Measurements from ENCODE around the gene HES5.

HES5 gene

DNA sequence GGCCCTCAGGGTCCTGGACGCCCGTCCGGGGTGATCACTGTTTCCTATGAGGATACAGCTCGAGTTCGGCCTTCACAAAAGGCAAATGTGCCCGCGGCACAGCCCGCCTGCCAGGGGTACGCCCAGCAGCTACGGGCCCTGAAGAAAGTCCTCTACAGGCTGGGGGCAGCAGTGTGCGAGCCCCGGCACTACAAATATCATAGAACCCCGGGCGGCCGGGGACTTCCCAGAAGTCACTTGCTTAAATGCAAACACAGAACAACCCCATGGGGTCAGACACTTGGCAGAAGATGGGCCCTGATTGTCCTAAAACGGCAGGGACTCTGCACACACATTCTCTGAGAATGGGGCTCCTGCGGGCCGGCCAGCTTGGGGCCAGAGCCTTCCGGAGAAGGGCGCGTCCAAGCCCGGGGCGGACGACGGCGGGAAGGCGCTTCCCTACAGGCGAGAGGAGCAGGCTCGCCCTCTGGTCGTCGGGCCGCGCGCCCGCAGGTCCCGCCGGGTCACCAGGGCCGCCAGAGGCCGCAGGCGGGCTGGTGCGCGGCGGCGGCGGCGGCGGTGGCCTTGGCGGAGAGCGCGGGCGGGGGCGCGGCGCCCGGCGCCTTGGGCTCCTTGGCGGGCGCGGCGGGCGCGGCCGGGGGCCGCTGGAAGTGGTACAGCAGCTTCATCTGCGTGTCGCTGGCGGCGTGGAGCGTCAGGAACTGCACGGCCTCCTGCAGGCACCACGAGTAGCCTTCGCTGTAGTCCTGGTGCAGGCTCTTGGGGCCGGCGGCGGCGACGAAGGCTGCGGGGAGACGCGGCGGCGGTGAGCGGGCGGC, 888 bp downstream of the HES5 start:
- DNase-seq: no peak

DNA sequence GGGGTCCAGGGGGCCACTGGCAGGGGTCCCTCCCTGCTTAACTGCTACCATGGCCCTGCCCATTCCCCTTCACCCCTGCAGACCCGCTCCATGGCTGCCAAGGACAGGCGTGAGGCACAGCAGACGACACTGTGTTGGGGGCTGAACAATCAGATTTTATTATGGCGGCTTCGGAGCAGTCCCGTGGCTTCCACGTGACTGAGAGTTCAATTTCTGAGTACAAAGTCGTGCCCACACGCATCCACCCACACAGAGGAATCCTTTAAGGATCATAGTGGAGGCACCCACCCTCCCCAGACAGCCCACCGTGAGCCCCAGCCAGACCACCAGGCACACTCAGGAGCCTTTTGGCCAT, 1.5 kb downstream of the HES5 start:
- no peak for DNase-seq

DNA sequence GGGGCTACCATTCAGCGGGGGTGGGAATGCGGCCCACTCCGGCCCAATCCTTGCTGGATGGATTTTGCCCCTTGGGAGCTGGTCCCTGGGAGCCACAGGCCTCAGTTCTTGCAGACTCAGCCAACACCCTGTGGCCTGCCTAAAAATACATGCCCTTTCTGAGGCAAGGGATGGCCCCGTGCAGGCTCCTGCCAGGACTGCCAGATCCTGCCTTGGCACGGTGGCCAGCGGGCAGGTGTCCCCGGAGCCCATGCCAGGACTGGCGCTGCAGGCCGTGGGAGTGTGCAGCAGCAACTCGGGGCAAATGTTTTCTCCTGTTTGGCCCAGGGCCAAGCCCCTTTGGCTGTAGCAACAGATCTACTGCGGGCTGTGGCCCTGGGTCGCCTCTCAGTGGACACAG, 2.0 kb downstream of the HES5 start:
- DNase-seq: peak; percentile 62

DNA sequence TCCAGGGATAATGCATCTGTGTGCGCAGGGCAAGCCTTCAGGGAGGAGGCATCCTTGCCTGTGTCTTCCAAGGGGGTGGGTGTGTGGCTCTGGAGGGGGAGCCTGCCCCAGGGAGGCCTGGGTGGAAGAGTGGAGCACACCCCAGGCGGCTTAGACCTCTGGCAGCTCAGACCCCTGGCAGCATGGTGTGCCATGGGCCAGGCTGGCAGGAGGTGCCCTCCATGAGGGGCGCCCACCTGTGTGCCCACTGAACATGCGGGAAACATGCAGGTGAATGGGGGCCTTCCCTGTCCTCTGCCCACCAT, 2.6 kb downstream of the HES5 start:
- no peak for DNase-seq

DNA sequence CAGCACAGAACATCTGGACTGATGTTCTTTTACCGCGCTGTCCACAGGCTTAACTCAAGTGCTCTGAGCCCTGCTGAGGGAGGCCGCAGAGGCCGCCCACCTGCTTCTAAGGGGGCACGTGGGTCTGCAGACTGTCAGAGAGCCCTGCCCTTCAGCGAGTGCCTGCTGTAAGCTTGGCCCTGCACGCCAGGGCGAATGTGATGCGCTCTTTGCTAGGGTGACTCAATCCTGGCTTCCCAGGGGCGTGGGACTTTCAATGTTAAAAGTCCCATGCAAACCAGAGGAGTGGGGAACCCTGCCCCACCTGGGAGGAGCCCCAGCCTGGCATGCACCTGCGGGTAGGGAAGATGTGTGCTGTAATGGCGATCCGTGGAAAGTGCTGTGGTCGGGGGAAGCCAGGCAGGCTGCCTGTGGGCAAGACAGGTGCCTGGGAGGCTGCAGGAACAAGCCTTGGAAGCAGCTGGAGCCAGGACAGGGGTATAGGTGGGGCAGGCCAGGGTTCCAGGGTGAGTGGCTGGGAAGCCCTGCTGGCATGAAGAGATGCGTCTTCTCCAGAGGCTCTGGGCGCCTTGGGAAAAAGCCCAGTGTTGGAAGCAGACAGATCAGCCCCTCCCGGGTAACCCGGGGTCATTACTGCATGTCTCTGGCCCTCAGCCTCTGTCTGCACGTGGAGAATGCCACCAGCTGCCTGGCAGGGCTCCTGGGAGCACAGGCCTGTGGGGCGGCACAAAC, 3.1 kb downstream of the HES5 start:
- peak; percentile 67 for DNase-seq

DNA sequence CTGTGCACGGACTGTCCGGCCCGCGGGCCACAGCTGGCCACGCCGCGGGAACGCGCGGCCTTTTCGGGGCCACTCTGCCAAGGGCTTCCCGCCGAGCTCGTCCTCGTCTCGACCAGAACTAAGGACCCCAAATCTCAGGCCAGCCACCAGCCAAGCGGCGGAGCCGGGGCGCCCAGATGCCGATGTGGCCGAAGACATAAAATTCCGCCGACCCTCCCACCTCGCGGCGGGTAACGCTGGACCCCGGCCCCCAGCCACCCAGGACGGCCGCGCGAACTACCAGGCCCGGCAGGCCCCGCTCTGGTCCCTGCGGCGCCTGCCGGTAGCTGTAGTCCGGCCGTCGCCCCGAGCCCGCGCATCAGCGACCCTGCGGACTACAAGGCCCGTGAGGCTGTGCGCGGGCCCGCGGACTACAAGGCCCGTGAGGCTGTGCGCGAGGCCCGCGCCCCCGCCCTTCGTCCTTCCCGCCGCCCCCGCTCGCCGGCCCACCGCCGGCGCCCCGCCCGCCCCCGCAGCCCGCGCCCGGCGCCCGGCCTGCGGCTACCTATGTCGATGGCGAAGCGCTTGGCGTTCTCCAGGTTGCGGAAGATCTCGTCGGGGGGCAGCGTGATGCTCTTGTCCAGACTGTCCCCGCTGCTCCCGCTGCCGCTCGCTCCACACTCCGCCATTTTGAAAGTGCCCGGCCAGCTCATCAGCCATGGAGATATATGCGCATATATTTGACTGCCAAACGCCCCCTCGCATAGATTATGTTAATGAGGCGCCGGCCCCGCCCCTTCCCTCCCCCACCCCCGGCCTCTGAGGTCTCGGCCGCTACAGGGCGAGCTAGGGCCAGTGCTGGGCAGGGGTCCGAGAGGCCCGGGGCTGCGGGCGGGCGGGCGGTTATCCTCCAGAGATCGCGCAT, 3.9 kb downstream of the HES5 start, which contains the start of gene PANK4:
TSS of gene PANK4 (minus strand) at position 677 of the 904 bp plus-strand sequence. CDS start at position 668, 9 bp downstream.
- peak; percentile 95 for DNase-seq

DNA sequence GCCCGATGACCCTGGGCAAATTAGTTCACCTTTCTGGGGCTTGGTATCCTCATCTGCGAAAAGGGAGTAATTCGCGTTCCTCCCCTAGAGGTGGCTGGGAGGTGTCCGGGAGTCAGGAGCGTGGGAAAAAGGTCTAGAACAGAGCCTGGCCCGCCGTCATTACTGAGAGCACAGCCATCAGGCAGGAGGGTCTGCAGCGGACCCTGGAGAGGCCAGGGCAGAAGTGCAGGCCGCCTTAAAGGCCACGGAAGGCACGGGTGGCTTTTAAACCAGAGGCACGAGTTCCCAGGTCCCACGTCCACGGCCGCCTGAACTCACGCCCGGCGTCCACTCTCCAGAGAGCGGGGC, 4.5 kb downstream of the HES5 start:
- no peak for DNase-seq

DNA sequence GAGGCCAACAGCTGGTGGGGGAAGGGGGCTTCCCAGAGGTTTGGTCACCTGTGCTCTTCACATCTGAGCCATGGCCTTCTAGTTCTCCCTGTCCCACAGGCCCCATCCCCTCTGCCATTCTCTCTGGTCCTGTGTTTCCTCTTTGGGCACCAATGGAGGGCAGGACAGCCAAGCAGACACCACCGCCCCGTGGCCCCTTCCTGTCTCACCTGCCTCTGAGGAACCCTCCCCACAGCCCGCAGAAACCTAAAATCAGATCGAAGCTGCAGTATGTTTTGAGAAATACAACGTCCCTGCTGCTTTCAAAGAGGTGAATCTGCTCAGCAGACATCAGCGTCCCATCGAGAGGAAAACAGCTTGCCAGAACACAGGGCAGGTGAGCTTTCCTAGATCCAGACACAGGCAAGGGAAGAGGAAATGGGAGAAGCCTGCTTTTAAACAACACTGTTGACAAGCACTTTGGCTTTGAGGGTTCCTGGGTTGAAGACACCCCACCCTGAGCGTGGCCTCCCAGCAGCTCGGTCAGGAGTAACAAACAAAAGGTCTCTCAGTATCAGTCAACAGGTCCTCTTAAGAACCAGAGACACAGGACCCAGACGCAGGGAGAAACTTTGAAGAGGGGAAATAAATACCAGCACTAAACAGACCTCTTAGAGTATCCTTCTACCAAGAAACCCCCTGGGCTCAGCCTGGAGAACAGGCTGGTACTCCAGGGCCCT, 6.0 kb downstream of the HES5 start:
- no peak for DNase-seq

DNA sequence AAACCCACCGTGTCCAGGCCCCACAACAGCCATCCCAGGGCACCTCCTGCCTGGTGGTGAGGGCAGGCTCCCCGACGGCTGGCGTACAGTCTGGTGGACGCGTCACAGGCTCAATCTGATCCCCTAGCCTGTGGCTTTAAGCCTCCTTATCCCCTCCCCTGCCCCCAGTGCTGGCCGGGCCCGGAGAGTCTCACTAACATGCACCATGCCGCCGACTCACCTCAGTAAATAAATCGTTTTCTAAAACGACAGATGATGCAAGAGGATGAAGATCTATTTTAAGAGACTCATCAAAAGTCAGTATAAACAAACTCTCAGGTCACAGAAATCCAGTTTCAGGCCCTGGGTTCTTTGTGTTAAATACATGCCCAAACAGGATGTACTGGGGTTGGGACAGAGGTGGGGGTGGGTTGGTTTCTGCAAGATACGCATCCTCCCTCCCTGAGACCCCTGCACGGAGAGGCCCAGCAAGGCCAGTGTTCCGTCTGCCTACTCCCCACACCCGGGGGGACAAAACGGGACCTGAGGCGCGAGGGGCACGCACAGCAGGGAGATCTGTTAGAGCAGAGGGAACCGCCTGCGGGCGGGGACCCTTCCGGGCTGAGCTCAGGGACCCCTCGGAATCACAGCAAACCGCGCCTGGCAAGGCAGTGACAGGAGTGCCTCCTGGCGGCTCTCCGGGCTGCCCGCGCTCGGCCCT, 6.7 kb downstream of the HES5 start:
- no peak for DNase-seq

DNA sequence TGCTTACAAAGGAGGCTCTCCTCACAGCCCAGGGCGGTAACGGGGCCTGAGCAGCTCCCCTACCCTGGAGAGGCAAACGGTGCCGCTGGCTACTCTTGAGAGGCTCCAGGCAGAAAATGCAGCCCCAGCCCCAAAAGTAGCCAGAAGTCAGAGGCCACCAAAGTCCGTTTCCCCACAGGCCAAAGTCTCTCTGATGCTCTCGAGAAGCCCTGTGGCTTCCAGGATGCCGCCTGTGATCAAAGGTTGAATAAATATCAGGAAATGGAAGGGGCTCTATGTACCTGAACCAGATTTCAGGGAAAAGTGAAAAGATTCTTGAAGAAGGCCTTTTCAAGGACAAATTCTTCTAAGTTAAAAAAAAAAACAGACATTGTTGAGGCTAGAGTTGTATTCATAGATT, 7.8 kb downstream of the HES5 start:
- DNase-seq: no peak

DNA sequence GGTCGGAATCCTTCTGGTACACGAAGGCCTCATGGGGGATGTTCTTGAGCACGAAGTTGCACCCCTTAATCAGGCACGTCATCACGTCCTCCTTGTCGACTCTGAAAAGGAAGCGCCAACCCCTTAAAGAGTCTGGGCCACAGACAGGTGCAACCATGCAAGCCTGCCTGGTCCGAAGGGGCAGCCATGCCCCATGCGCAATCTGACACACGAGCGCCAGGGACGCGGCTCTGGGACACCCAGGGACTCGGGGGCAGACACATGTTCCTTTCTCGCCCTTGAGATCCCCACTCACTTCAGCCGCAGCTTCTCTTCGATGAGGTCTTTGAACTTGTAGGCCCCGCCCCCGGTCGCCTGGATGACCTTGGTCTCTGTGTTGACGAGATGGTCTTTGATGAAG, 9.3 kb downstream of the HES5 start:
- no peak for DNase-seq

DNA sequence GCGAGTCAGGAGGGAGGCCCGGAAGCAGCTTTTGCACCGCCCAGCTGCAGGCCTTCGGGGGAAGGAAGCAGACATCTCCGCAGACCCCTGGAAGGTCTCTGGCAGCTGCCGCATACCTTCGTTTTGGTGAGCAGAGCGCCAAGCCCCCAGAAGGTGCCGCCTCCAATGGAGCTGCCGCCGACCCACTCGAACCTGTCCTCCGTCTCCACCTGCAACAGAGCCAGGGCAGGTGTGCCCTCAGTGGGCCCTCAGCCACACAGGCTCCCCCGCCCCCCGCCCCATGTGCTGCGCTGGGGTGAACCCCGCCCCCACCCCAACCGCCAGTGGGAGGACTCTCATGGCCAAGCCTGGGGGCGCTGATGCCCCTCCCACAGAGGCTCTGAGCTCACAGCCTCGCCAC, 9.9 kb downstream of the HES5 start:
- no peak for DNase-seq

DNA sequence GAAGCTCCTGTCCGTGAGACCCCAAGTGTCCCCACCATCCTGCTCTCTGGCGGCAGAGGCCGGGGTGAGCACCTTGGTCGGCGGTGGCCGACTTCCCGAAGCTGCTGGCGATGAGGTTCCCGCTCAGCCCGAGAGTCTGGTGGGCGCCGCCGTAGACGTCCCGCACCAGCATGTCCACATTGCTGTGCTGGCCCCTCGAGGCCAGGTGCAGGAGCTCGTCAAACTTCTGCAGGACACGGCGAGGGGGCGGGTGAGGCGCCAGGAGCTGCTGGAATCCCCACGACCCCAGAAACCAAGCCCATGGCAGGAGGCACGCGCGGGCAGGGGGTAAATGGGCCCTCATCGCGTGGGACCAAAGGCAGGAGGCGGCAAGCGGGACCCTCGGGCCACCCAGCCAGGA, 10.3 kb downstream of the HES5 start:
- DNase-seq: no peak

DNA sequence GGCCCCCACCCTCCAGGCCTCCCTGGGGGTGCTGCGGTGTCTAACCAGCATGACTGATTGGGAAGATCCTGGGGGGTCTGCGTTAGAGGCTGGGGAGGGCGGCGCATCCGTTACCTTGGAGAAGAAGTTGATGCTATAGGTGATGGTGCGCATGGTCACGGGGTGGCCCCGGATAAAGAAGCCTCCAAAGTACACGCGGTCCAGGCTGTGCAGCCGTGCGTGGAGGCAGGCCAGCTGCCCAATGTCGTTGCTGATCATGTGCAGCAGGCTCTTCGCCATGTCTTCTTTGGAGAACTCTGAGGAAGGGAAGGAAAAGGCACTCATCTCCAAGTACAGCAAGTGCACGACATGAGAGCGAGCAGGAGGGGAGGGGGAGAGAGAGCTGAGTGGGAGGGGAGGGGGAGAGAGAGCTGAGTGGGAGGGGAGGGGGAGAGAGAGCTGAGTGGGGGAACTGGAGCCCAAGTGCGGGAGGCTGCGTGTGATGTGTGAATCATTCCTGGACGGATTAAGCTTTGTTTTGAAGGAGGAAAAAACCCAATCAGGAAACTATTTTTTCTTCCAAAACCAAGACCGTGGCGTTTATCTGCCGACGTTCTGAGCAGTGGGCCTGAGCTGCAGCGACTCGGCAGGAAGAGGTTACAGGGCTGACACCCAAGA, 10.9 kb downstream of the HES5 start:
- DNase-seq: no peak

DNA sequence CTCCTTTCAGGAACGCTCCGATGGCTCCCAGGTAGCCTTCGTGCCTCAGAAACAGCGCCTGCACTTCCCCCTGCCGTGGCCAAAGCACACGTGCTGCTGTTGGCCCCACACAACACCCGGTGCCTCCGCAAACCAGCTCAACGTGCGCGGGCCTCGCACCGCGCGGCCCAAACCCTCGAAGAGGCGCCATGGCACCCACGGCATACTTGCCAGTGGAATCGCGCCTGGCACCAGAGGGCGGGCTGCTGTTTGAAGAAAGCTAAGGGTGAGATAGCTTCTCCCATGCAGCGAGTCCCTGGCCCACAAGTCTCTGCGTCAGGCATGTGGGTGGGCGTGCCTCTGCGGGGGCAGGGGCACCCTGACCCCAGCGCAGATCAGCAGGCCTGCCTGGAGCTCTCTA, 11.5 kb downstream of the HES5 start:
- DNase-seq: no peak

DNA sequence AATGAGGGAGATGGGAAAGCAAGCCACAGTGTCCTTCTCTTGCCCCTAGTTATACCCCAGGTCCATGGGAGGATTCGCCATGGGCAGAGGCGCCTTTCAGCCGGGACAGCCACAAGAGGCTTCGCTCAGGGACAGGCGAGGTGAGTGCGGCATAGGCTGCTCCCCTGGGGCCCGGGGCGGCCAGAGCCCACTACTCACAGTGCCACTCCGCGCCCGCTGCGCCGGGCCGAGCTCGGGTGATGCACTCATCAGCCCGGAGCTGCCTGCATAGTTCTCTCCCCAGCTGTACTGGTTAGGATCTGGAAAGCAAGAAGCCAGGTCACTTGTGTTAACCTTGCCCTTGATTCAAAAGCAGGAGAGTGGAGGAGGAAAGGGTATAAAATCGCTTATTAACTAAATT, 12.1 kb downstream of the HES5 start:
- DNase-seq: no peak

DNA sequence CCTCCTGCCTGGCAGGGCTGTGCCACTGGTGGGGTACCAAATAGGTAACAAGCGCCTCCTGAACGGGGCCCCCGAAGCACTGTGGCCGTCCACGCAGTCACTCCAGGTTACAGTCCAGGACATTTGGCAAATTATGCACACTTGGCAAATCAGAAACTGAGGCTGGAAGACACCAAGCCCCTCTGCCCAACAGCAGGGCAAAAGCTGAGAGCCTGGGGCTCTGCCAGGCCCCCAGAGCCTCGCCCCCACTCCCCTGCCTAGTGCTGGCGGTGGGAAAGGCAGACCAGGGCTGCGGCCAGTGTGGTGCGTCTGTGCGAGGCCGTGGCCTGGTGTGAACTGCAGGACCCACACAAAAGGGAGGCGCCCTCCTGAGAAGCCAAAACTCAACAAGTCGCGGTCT, 13.1 kb downstream of the HES5 start:
- no peak for DNase-seq

DNA sequence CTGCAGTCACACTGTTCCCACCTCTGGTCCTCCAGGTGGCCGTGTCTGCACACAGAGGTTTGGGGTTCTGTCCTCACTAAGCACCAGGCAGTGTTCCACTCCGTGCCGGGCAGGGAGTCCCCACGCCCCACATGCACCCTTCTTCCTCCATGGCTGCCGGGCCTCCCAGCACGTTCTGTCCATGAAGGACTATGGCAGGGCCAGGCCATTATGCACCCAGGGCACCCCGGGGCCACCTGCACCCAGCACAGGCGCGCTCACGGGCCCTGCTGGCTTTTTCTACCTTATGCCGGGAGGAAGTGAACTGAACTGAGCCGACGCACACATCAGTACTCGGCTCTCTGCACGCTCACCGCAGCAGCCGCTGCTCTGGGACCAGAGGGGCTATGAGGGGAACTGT, 13.9 kb downstream of the HES5 start:
- no peak for DNase-seq

DNA sequence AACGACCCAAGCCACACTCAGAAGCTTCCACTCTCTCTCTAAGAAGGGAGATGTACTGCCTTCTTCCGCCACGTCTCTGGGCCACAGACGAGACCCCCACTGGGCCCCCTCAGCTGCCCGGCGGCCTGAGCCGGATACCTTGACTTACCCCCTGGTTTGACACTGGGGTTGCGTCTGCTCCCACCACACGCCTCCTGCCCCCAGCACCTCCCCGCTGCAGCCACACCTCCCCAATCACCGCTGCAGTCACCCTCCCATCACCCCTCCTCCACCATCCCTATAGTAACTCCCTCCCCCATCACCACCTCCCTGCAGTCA, 14.3 kb downstream of the HES5 start:
- no peak for DNase-seq

DNA sequence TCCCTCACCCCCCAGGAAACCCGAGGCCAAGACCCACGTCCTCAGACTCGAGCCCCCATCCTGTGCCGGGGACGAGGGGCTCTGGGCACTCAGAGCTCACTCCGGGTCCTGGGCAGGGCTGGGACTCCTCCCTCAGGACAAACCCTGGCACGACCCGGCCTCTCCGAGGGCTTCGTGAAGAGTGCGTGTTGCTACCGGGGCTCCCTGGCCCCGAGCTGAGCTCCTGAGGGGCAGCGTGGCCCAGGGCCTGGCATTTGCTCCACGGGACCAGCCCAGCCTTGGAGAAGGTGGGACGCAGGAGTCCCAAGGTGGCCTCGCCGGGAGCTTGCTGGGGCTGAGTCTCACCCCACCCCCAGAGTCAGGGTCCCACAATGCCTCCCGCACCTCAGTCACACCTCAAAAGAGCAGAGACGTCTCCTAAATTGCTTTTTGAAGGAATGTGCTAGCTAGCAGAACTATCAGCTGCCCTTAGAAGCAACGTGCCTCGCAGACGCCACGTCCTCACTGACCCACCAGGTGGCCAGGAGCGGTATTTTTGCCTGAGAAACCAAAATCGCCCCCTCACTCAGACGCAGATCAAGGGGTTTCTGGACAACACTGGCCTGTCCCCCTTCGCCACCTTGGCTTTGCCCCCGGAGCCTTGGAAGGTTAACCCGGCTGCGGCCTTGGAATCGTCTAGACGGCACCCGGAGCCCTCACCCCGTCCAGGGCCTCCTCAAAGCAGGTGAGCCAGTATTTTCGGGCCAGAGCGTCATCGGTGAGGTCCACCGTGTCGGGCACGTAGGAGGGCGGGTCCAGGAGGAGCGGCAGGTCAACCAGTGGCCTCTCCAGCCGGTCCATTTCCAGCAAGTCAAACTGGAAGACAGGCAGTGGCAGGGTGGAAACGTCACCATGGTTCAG, 14.9 kb downstream of the HES5 start:
- DNase-seq: no peak

All from femur (tissue), 1 donor.